K562 (cell line): ENCODE data around the gene ZNHIT2. TPM values are rescaled to one million over a fixed set of nuclear protein-coding genes. Genes with fewer than 3 reads are reported as not detected.

Experiments used
- CC2D1A ChIP-seq: fragments of 450-650 bp; IDR thresholded peaks from 2 replicates; pipeline ENCODE4 v1.6.1; 2017; ENCODE audit warnings: mild to moderate bottlenecking
- DIDO1 ChIP-seq: fragments of 450-650 bp; IDR thresholded peaks from 2 replicates; pipeline ENCODE4 v1.6.1; 2016; ENCODE audit warnings: low read depth, missing biosample characterization, missing genetic modification characterization
- EGR1 ChIP-seq: fragments of 450-650 bp; conservative IDR thresholded peaks from 2 replicates; pipeline ENCODE4 v1.6.1; 2017; ENCODE audit warnings: mild to moderate bottlenecking
- KLF16 ChIP-seq: IDR thresholded peaks from 2 replicates; pipeline ENCODE4 v1.6.1; 2016; ENCODE audit warnings: antibody characterized with exemption
- MXI1 ChIP-seq: IDR thresholded peaks from 2 replicates; pipeline ENCODE4 v1.6.1; 2011; ENCODE audit warnings: low read depth, mild to moderate bottlenecking, improper control_type of control experiment, low read length
- SUPT5H ChIP-seq: fragments of 450-650 bp; IDR thresholded peaks from 2 replicates; pipeline ENCODE4 v1.6.1; 2016
- ZBTB1 ChIP-seq: sonication (generic); formaldehyde crosslinking; IDR thresholded peaks from 2 replicates; pipeline ENCODE4 v1.8.1; 2023; ENCODE audit warnings: missing genetic modification reagents, low read depth, mild to moderate bottlenecking, borderline replicate concordance
- ZNF197 ChIP-seq: fragments of 200-800 bp; sonication (Bioruptor generic); IDR thresholded peaks from 2 replicates; pipeline ENCODE4 v1.6.1; 2016; ENCODE audit warnings: low read depth, missing genetic modification characterization, missing compliant biosample characterization
- ZNF232 ChIP-seq: sonication (generic); formaldehyde crosslinking; IDR thresholded peaks from 2 replicates; pipeline ENCODE4 v1.8.0; 2022; ENCODE audit warnings: mild to moderate bottlenecking, missing genetic modification reagents
- ZNF444 ChIP-seq: fragments of 250-450 bp; sonication (Bioruptor Pico); IDR thresholded peaks from 2 replicates; pipeline ENCODE4 v1.4.0; 2020; ENCODE audit warnings: mild to moderate bottlenecking, moderate library complexity
- polyA plus RNA-seq, 8 experiments: library from polyadenylated mRNA; depleted of rRNA in 4 of 8; stranded (reverse) in 5 of 8; unstranded in 3 of 8; fragments of >200 nt; fragmentation: Nextera tagmentation in 2 of 8; fragmentation: Illumina TruSeq in 1 of 8; extraction: Ambion mirVana in 2 of 8; extraction: Trizol in 1 of 8; gene quantifications; 2 replicates each; pipeline versions ENCODE4 v1.2.1 to v1.2.3, GENCODE V29; 2011 to 2014; ENCODE audit warnings: inconsistent platforms in 1 of 8, missing spikeins in 1 of 8
- total RNA-seq, 7 experiments: library from RNA; depleted of rRNA in 6 of 7; stranded (reverse); fragments of >200 nt in 6 of 7; fragmentation: Illumina TruSeq in 2 of 7; extraction: Trizol in 2 of 7; gene quantifications; 2 replicates each; pipeline versions ENCODE4 v1.2.1 to v1.2.3, GENCODE V29; 2011 to 2021; ENCODE audit warnings: low replicate concordance in 1 of 7
- TF ChIP-seq, protein P1 (sequence below): sonication (generic); formaldehyde crosslinking; IDR thresholded peaks from 2 replicates; pipeline ENCODE4 v1.8.1; 2022; ENCODE audit warnings: missing genetic modification reagents
- TF ChIP-seq, protein P2 (sequence below): fragments of 250-450 bp; sonication (Bioruptor Pico); IDR thresholded peaks from 2 replicates; pipeline ENCODE4 v1.4.0; 2020
- TF ChIP-seq, protein P3 (sequence below), 2 experiments: IDR thresholded peaks in 1 of 2; conservative IDR thresholded peaks in 1 of 2; 2 replicates each; pipeline ENCODE4 v1.6.1; 2016; ENCODE audit warnings: low read depth in 2 of 2, mild to moderate bottlenecking in 1 of 2, missing compliant biosample characterization in 1 of 2, missing genetic modification characterization in 1 of 2, moderate library complexity in 1 of 2
- TF ChIP-seq, protein P4 (sequence below): fragments of 200-800 bp; sonication (Bioruptor generic); IDR thresholded peaks from 2 replicates; pipeline ENCODE4 v1.6.1; 2017; ENCODE audit warnings: missing genetic modification characterization, missing compliant biosample characterization

Gene ZNHIT2
- total and polyA plus RNA-seq, 9 of the 15 experiments (the other 6 are each of a cell fraction or from before 2014, with no cell fraction given): 0.08 to 39.0 (median 2.5) TPM

DNA sequence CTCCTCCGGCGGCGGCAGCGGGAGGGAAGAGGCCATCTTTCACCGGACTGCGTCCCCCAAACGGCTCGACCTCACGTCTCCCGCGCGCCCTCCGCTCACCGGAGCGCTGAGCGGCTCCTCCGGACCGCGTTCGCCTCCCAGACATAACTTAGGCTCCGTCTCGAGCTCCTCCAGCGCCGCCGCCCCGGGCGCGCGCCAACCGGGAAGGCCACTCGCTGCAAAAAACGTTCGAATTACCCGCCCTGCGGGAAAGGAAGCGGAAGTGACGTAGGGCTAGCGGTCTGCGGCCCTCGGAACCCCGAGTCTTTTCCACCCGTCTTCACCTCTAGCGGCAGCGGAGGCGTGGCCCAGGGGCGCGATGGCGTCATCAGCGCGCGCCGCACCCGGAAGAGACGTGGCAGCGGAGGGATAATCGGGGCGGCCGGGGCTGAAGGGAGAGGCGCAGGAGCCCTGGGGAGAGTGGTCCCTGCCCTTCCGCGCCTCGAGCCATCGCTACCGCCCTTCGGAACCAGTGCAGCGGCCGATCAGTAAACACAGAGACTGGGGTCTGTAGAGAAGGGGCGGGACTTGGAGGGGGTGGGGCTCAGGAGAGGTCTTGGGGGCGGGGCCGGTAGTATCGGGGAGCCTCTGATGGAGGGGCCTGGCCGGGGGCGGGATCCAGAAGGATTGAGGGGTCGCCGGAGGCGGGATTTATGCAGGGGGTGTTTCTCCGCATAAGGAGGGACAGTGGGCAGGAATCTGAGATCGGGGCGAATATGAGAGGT, 33.5 kb downstream of the ZNHIT2 start, which contains the start of the genes CDCA5 and ZFPL1 (continued):
- TF ChIP-seq DIDO1 (tag) (peak; percentile 87), CC2D1A (no peak), ZNF232 (CRISPR knock-in tag) (no peak), SUPT5H (peak; percentile 92), ZBTB1 (no peak; the same call in 1 of the 2 replicates), EGR1 (peak; percentile 66), MXI1 (peak; percentile 74; the same call in 1 of the 2 replicates), ZNF197 (no peak), KLF16 (no peak), ZNF444 (CRISPR knock-in tag) (no peak)
- TF ChIP-seq, protein P1, sequence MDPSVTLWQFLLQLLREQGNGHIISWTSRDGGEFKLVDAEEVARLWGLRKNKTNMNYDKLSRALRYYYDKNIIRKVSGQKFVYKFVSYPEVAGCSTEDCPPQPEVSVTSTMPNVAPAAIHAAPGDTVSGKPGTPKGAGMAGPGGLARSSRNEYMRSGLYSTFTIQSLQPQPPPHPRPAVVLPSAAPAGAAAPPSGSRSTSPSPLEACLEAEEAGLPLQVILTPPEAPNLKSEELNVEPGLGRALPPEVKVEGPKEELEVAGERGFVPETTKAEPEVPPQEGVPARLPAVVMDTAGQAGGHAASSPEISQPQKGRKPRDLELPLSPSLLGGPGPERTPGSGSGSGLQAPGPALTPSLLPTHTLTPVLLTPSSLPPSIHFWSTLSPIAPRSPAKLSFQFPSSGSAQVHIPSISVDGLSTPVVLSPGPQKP (CRISPR knock-in tag): no peak
- TF ChIP-seq, protein P2, sequence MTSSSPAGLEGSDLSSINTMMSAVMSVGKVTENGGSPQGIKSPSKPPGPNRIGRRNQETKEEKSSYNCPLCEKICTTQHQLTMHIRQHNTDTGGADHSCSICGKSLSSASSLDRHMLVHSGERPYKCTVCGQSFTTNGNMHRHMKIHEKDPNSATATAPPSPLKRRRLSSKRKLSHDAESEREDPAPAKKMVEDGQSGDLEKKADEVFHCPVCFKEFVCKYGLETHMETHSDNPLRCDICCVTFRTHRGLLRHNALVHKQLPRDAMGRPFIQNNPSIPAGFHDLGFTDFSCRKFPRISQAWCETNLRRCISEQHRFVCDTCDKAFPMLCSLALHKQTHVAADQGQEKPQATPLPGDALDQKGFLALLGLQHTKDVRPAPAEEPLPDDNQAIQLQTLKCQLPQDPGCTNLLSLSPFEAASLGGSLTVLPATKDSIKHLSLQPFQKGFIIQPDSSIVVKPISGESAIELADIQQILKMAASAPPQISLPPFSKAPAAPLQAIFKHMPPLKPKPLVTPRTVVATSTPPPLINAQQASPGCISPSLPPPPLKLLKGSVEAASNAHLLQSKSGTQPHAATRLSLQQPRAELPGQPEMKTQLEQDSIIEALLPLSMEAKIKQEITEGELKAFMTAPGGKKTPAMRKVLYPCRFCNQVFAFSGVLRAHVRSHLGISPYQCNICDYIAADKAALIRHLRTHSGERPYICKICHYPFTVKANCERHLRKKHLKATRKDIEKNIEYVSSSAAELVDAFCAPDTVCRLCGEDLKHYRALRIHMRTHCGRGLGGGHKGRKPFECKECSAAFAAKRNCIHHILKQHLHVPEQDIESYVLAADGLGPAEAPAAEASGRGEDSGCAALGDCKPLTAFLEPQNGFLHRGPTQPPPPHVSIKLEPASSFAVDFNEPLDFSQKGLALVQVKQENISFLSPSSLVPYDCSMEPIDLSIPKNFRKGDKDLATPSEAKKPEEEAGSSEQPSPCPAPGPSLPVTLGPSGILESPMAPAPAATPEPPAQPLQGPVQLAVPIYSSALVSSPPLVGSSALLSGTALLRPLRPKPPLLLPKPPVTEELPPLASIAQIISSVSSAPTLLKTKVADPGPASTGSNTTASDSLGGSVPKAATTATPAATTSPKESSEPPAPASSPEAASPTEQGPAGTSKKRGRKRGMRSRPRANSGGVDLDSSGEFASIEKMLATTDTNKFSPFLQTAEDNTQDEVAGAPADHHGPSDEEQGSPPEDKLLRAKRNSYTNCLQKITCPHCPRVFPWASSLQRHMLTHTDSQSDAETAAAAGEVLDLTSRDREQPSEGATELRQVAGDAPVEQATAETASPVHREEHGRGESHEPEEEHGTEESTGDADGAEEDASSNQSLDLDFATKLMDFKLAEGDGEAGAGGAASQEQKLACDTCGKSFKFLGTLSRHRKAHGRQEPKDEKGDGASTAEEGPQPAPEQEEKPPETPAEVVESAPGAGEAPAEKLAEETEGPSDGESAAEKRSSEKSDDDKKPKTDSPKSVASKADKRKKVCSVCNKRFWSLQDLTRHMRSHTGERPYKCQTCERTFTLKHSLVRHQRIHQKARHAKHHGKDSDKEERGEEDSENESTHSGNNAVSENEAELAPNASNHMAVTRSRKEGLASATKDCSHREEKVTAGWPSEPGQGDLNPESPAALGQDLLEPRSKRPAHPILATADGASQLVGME: 0 out of 2 replicates have a peak, but pooled peaks have one; percentile 53
- TF ChIP-seq, protein P3, sequence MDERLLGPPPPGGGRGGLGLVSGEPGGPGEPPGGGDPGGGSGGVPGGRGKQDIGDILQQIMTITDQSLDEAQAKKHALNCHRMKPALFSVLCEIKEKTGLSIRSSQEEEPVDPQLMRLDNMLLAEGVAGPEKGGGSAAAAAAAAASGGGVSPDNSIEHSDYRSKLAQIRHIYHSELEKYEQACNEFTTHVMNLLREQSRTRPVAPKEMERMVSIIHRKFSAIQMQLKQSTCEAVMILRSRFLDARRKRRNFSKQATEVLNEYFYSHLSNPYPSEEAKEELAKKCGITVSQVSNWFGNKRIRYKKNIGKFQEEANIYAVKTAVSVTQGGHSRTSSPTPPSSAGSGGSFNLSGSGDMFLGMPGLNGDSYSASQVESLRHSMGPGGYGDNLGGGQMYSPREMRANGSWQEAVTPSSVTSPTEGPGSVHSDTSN (CRISPR knock-in tag; IDR thresholded peaks at IDR 0.05; ENCODE audit: low read depth): no peak
- TF ChIP-seq, protein P3 (tag; conservative IDR thresholded peaks at IDR 0.05; ENCODE audit: low read depth): no peak
- TF ChIP-seq, protein P4, sequence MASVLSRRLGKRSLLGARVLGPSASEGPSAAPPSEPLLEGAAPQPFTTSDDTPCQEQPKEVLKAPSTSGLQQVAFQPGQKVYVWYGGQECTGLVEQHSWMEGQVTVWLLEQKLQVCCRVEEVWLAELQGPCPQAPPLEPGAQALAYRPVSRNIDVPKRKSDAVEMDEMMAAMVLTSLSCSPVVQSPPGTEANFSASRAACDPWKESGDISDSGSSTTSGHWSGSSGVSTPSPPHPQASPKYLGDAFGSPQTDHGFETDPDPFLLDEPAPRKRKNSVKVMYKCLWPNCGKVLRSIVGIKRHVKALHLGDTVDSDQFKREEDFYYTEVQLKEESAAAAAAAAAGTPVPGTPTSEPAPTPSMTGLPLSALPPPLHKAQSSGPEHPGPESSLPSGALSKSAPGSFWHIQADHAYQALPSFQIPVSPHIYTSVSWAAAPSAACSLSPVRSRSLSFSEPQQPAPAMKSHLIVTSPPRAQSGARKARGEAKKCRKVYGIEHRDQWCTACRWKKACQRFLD (CRISPR knock-in tag): no peak
